NB4 (cell line): ENCODE data around the gene ELF1.
A peak's percentile ranks its signal among the peaks of the same experiment; 100 is the strongest.

Source experiments
- DNase-seq: peaks from one replicate; pipeline ENCODE4 v3.0.0; 2010; ENCODE audit warnings: low read depth
- H3K4me3 ChIP-seq: one replicate; pipeline ENCODE4 v1.5.1; 2011; ENCODE audit warnings: mild to moderate bottlenecking, low read depth, low read length, moderate library complexity
- MYC ChIP-seq: IDR thresholded peaks from 2 replicates; pipeline ENCODE4 v1.6.1; 2011; ENCODE audit warnings: low read depth, low read length
- POLR2A ChIP-seq: IDR thresholded peaks from 2 replicates; pipeline ENCODE4 v1.6.1; 2011; ENCODE audit warnings: mild to moderate bottlenecking; ENCODE audit not compliant: insufficient read length; ENCODE audit errors: extremely low read depth
- TF ChIP-seq, protein P1 (sequence below): IDR thresholded peaks from 2 replicates; pipeline ENCODE4 v1.6.1; 2011; ENCODE audit warnings: low read depth, low read length
- TF ChIP-seq, protein P2 (sequence below): IDR thresholded peaks from one replicate; pipeline ENCODE4 v1.5.1; 2012; ENCODE audit warnings: low read depth, low read length

ELF1 gene

GRCh38 chr13:41060082-41060723, 41.1 kb upstream of the ELF1 start:
- TF ChIP-seq, protein P1, sequence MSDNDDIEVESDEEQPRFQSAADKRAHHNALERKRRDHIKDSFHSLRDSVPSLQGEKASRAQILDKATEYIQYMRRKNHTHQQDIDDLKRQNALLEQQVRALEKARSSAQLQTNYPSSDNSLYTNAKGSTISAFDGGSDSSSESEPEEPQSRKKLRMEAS = peak; percentile 77
- TF ChIP-seq POLR2A = peak; percentile 68
- TF ChIP-seq, protein P2, sequence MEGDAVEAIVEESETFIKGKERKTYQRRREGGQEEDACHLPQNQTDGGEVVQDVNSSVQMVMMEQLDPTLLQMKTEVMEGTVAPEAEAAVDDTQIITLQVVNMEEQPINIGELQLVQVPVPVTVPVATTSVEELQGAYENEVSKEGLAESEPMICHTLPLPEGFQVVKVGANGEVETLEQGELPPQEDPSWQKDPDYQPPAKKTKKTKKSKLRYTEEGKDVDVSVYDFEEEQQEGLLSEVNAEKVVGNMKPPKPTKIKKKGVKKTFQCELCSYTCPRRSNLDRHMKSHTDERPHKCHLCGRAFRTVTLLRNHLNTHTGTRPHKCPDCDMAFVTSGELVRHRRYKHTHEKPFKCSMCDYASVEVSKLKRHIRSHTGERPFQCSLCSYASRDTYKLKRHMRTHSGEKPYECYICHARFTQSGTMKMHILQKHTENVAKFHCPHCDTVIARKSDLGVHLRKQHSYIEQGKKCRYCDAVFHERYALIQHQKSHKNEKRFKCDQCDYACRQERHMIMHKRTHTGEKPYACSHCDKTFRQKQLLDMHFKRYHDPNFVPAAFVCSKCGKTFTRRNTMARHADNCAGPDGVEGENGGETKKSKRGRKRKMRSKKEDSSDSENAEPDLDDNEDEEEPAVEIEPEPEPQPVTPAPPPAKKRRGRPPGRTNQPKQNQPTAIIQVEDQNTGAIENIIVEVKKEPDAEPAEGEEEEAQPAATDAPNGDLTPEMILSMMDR = peak; percentile 34
- no peak; the same call in none of the 2 replicates for TF ChIP-seq MYC
- H3K4me3 ChIP-seq = peak overlapping the region; percentile 90
- DNase-seq = peak; percentile 98

DNA sequence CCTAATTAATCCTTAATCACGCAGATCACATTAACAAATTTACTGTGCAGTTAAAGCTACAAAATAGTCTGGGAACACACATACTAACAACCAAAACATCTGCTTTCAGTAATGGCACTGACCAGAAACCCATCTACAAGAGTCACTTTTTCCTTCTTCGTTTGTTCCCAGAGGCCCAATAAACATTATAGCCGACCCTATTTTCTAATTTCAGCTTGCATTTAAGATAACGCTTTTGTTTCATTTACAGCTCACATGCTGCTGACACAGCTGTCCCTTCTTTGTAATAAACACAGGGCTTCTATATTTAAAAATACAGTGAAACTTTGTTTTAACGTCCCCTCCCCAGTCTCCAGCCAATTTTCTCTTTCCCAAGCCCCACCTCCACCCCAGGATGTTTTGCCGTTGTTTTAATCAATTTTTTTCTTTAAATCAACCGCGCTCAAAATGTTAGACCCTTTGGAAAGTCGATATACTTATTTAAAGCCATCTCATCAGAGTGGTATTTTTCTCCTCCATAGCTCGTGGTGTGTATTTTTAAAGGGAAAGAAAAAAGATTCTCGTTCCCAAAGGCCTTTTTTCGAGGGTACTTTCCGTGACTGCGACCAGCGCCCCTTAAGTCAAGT, 40.5 kb upstream of the ELF1 start:
- DNase-seq = no peak
- peak overlapping the region; percentile 90 for H3K4me3 ChIP-seq
- TF ChIP-seq, protein P2 = no peak
- TF ChIP-seq MYC = 0 out of 2 replicates have a peak, but pooled peaks have one; percentile 10
- no peak for TF ChIP-seq POLR2A
- TF ChIP-seq, protein P1 = 0 out of 2 replicates have a peak, but pooled peaks have one; percentile 44

GRCh38 chr13:41058295-41059070, 39.4 kb upstream of the ELF1 start:
- TF ChIP-seq MYC = no peak
- TF ChIP-seq, protein P1 = no peak
- TF ChIP-seq, protein P2 = no peak
- TF ChIP-seq POLR2A = no peak
- peak overlapping the region; percentile 90 for H3K4me3 ChIP-seq
- DNase-seq = no peak

DNA sequence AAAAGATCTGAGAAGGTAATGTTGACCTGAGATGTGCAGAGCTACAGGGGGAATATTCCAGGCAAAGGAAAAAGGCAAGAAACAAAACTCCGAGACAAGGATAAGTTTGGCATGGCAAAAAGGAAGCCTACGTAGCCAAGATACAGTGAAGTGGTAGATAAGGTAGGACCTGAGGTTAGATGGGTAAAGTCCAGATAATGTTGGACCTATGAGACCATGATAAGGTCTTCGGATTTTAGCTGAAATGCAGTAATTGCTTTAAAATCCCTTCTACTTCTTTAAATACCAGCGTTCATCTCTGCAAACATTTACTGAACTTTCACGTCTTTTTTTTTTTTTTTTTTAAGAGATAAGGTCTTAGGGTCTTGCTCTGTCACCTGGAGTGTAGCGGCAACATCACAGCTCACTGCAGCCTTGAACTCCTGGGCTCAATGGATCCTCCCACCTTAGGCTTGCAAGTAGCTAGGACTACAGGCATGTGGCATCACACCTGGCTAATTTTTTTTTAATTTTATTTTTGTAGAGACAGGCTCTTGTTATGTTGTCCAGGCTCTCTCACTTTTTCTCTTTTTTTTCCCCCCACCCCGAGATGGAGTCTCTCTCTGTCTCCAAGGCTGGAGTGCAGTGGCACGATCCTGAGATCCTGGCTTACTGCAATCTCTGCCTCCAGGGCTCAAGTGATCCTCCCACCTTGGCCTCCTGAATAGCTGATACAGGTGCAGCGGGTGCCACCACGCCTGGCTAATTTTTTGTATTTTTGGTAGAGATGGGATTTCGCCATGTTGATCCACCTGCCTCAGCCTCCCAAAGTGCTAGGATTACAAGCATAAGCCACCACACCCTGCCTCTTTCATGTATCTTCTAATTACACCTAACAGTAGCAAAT, 38.0 kb upstream of the ELF1 start:
- no peak overlapping the region for H3K4me3 ChIP-seq

GRCh38 chr13:41056194-41056593, 37.1 kb upstream of the ELF1 start:
- TF ChIP-seq POLR2A = no peak
- TF ChIP-seq MYC = no peak
- TF ChIP-seq, protein P2 = no peak
- TF ChIP-seq, protein P1 = no peak
- no peak for DNase-seq
- H3K4me3 ChIP-seq = no peak overlapping the region

More for the DNA sequence above, 38.0 kb upstream of the ELF1 start:
- DNase-seq = no peak
- no peak for TF ChIP-seq POLR2A
- TF ChIP-seq, protein P1 = no peak
